GM23338 (cell line): ENCODE data around the gene EIF4A3. TPM values are rescaled to one million over a fixed set of nuclear protein-coding genes. Genes with fewer than 3 reads are reported as not detected.

Experiments used
- ATAC-seq: fragments of 200-7000 bp; cut with Tn5 transposase; 3 replicates; pipeline ENCODE4 v1.9.1; 2020
- DNase-seq: peaks from one replicate; pipeline ENCODE4 v3.0.0-alpha.2; 2015; ENCODE audit warnings: low spot score
- H2AFZ ChIP-seq: fragments of 200-600 bp; sonication (generic); 2 replicates; pipeline ENCODE4 v1.8.0; 2016; ENCODE audit warnings: antibody characterized with exemption, mild to moderate bottlenecking, moderate library complexity
- H3F3A ChIP-seq: fragments of 200-600 bp; sonication (generic); replicated peaks from 2 replicates; pipeline ENCODE4 v1.8.0; 2017; ENCODE audit warnings: antibody characterized with exemption, mixed run types, low read depth
- H3K27ac ChIP-seq: fragments of 200-600 bp; sonication (generic); 2 replicates; pipeline ENCODE4 v1.6.1; 2016; ENCODE audit warnings: low read depth
- H3K27me3 ChIP-seq: fragments of 200-600 bp; sonication (generic); 2 replicates; pipeline ENCODE4 v1.8.0; 2016; ENCODE audit warnings: mild to moderate bottlenecking, mixed run types, moderate library complexity; ENCODE audit not compliant: insufficient read depth
- H3K36me3 ChIP-seq: fragments of 200-600 bp; sonication (generic); 2 replicates; pipeline ENCODE4 v1.8.0; 2016; ENCODE audit warnings: mild to moderate bottlenecking; ENCODE audit not compliant: insufficient read depth
- H3K4me1 ChIP-seq: fragments of 200-600 bp; sonication (generic); 2 replicates; pipeline ENCODE4 v1.8.0; 2016; ENCODE audit warnings: mild to moderate bottlenecking, moderate library complexity; ENCODE audit not compliant: insufficient read depth
- H3K4me2 ChIP-seq: fragments of 200-600 bp; sonication (generic); 2 replicates; pipeline ENCODE4 v1.7.1; 2017; ENCODE audit warnings: mixed run types
- H3K4me3 ChIP-seq: fragments of 200-600 bp; sonication (generic); 2 replicates; pipeline ENCODE4 v1.6.1; 2016; ENCODE audit warnings: mixed run types
- H3K79me2 ChIP-seq: fragments of 200-600 bp; sonication (generic); replicated peaks from 2 replicates; pipeline ENCODE4 v1.8.0; 2017; ENCODE audit warnings: mild to moderate bottlenecking; ENCODE audit not compliant: insufficient read depth
- H3K9me2 ChIP-seq: fragments of 200-600 bp; sonication (generic); 2 replicates; pipeline ENCODE4 v1.8.0; 2017; ENCODE audit not compliant: insufficient read depth
- H4K20me1 ChIP-seq: fragments of 200-600 bp; sonication (generic); replicated peaks from 2 replicates; pipeline ENCODE4 v1.8.0; 2017; ENCODE audit warnings: mild to moderate bottlenecking; ENCODE audit not compliant: insufficient read depth
- H3K27ac Mint-ChIP-seq: 2 replicates; pipeline ENCODE4 v1.8.0; 2020; ENCODE audit warnings: inconsistent platforms, mild to moderate bottlenecking, moderate library complexity, mixed read lengths
- H3K27me3 Mint-ChIP-seq: 3 replicates; pipeline ENCODE4 v1.8.0; 2022; ENCODE audit warnings: low read depth, mild to moderate bottlenecking, moderate library complexity, mixed read lengths, inconsistent platforms; ENCODE audit not compliant: insufficient read depth, poor library complexity
- H3K36me3 Mint-ChIP-seq: 3 replicates; pipeline ENCODE4 v1.8.0; 2021; ENCODE audit warnings: low read depth, mild to moderate bottlenecking, inconsistent platforms, moderate library complexity, mixed read lengths
- H3K4me1 Mint-ChIP-seq: 3 replicates; pipeline ENCODE4 v1.8.0; 2020; ENCODE audit warnings: mild to moderate bottlenecking, inconsistent platforms, mixed read lengths
- H3K4me3 Mint-ChIP-seq: 3 replicates; pipeline ENCODE4 v1.8.0; 2021; ENCODE audit warnings: moderate library complexity, mild to moderate bottlenecking, inconsistent platforms, mixed read lengths
- H3K9me3 Mint-ChIP-seq: 3 replicates; pipeline ENCODE4 v1.8.0; 2020; ENCODE audit warnings: moderate library complexity, mild to moderate bottlenecking, inconsistent platforms, mixed read lengths
- CREB1 ChIP-seq: fragments of 250-450 bp; sonication (Bioruptor Pico); IDR thresholded peaks from 2 replicates; pipeline ENCODE4 v1.5.0; 2020; ENCODE audit warnings: low read depth, mild to moderate bottlenecking, moderate library complexity
- EZH2phosphoT487 ChIP-seq: fragments of 200-600 bp; sonication (generic); IDR thresholded peaks from one replicate; pipeline ENCODE4 v1.8.1; 2018; ENCODE audit warnings: antibody characterized with exemption; ENCODE audit not compliant: unreplicated experiment
- NANOG ChIP-seq: IDR thresholded peaks from 2 replicates; pipeline ENCODE4 v1.6.1; 2016; ENCODE audit warnings: antibody characterized with exemption, borderline replicate concordance
- STAT1 ChIP-seq: IDR thresholded peaks from one replicate; pipeline ENCODE4 v1.6.1; 2016; ENCODE audit warnings: antibody characterized with exemption; ENCODE audit not compliant: unreplicated experiment
- ZNF114 ChIP-seq: fragments of 250-450 bp; sonication (Bioruptor Pico); IDR thresholded peaks from 2 replicates; pipeline ENCODE4 v1.5.0; 2020; ENCODE audit warnings: mild to moderate bottlenecking, moderate library complexity
- polyA plus RNA-seq: library from polyadenylated mRNA; unstranded; fragments of >200 nt; fragmentation: Nextera tagmentation; extraction: Ambion mirVana; gene quantifications from 2 replicates; pipeline ENCODE4 v1.2.1, GENCODE V29; 2016
- total RNA-seq: library from RNA; depleted of rRNA; stranded (reverse); fragments of >200 nt; shearing (Covaris generic); gene quantifications from 2 replicates; pipeline ENCODE4 v1.2.3, GENCODE V29; 2014
- TF ChIP-seq, protein P1 (sequence below): fragments of 250-450 bp; sonication (Bioruptor Pico); IDR thresholded peaks from 2 replicates; pipeline ENCODE4 v1.5.0; 2020; ENCODE audit warnings: mild to moderate bottlenecking, moderate library complexity
- TF ChIP-seq, protein P2 (sequence below), 2 experiments: fragments of 200-600 bp in 1 of 2; sonication (generic) in 1 of 2; conservative IDR thresholded peaks; 2 replicates each; pipeline versions ENCODE4 v1.5.1 to v1.6.1; 2016 to 2017; ENCODE audit warnings: antibody characterized with exemption in 2 of 2, low read depth in 2 of 2, mild to moderate bottlenecking in 2 of 2, moderate library complexity in 1 of 2

EIF4A3 gene
- total and polyA plus RNA-seq, 2 experiments from 2014 or later: 146 to 156 TPM

DNA sequence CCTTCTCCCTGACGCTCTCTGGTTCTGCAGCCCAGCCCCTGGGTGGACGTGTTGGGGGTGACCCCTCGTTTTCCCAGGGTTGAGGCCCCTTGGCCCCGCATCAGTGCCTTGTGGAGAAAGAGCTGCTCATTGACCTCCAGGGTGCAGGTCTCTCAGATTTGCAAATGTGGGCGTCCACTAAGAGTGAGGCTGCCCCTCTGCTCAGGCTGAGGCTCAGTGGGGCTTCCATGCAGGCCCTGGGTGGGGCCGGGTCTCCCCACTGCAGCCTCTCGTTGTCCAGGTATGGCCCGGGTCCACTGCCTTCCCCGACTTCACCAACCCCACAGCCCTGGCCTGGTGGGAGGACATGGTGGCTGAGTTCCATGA, 36.5 kb downstream of the EIF4A3 start:
- ATAC-seq: no peak
- Mint-ChIP-seq H3K4me1 (peaks cover 14% of the 10 kb centered on the region), H3K27ac (no peak overlapping the region), H3K9me3 (no peaks in the 10 kb centered on the region; the same call in 1 of the 3 replicates), H3K36me3 (peaks cover 19% of the 10 kb centered on the region), H3K27me3 (peaks cover 2% of the 10 kb centered on the region), H3K4me3 (no peak overlapping the region)
- Histone ChIP-seq H3K27me3 (no peaks in the 10 kb centered on the region), H3K4me1 (peaks cover 3% of the 10 kb centered on the region; the same call in 1 of the 2 replicates), H3K9me2 (no peaks in the 10 kb centered on the region), H3K4me2 (no peak overlapping the region), H4K20me1 (no peaks in the 10 kb centered on the region), H3K27ac (no peak overlapping the region), H3F3A (0 out of 2 replicates have a peak, but pooled peaks cover 5% of the 10 kb centered on the region), H3K79me2 (no peaks in the 10 kb centered on the region), H3K4me3 (no peak overlapping the region), H2AFZ (no peak overlapping the region), H3K36me3 (no peaks in the 10 kb centered on the region; the same call in 1 of the 2 replicates)
- TF ChIP-seq CREB1 (CRISPR knock-in tag): no peak
- TF ChIP-seq STAT1: no peak
- TF ChIP-seq, protein P1, sequence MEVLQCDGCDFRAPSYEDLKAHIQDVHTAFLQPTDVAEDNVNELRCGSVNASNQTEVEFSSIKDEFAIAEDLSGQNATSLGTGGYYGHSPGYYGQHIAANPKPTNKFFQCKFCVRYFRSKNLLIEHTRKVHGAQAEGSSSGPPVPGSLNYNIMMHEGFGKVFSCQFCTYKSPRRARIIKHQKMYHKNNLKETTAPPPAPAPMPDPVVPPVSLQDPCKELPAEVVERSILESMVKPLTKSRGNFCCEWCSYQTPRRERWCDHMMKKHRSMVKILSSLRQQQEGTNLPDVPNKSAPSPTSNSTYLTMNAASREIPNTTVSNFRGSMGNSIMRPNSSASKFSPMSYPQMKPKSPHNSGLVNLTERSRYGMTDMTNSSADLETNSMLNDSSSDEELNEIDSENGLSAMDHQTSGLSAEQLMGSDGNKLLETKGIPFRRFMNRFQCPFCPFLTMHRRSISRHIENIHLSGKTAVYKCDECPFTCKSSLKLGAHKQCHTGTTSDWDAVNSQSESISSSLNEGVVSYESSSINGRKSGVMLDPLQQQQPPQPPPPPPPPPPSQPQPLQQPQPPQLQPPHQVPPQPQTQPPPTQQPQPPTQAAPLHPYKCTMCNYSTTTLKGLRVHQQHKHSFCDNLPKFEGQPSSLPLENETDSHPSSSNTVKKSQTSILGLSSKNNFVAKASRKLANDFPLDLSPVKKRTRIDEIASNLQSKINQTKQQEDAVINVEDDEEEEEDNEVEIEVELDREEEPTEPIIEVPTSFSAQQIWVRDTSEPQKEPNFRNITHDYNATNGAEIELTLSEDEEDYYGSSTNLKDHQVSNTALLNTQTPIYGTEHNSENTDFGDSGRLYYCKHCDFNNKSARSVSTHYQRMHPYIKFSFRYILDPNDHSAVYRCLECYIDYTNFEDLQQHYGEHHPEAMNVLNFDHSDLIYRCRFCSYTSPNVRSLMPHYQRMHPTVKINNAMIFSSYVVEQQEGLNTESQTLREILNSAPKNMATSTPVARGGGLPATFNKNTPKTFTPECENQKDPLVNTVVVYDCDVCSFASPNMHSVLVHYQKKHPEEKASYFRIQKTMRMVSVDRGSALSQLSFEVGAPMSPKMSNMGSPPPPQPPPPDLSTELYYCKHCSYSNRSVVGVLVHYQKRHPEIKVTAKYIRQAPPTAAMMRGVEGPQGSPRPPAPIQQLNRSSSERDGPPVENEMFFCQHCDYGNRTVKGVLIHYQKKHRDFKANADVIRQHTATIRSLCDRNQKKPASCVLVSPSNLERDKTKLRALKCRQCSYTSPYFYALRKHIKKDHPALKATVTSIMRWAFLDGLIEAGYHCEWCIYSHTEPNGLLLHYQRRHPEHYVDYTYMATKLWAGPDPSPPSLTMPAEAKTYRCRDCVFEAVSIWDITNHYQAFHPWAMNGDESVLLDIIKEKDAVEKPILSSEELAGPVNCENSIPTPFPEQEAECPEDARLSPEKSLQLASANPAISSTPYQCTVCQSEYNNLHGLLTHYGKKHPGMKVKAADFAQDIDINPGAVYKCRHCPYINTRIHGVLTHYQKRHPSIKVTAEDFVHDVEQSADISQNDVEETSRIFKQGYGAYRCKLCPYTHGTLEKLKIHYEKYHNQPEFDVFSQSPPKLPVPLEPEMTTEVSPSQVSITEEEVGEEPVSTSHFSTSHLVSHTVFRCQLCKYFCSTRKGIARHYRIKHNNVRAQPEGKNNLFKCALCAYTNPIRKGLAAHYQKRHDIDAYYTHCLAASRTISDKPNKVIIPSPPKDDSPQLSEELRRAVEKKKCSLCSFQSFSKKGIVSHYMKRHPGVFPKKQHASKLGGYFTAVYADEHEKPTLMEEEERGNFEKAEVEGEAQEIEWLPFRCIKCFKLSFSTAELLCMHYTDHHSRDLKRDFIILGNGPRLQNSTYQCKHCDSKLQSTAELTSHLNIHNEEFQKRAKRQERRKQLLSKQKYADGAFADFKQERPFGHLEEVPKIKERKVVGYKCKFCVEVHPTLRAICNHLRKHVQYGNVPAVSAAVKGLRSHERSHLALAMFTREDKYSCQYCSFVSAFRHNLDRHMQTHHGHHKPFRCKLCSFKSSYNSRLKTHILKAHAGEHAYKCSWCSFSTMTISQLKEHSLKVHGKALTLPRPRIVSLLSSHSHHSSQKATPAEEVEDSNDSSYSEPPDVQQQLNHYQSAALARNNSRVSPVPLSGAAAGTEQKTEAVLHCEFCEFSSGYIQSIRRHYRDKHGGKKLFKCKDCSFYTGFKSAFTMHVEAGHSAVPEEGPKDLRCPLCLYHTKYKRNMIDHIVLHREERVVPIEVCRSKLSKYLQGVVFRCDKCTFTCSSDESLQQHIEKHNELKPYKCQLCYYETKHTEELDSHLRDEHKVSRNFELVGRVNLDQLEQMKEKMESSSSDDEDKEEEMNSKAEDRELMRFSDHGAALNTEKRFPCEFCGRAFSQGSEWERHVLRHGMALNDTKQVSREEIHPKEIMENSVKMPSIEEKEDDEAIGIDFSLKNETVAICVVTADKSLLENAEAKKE: no peak
- no peak for DNase-seq

DNA sequence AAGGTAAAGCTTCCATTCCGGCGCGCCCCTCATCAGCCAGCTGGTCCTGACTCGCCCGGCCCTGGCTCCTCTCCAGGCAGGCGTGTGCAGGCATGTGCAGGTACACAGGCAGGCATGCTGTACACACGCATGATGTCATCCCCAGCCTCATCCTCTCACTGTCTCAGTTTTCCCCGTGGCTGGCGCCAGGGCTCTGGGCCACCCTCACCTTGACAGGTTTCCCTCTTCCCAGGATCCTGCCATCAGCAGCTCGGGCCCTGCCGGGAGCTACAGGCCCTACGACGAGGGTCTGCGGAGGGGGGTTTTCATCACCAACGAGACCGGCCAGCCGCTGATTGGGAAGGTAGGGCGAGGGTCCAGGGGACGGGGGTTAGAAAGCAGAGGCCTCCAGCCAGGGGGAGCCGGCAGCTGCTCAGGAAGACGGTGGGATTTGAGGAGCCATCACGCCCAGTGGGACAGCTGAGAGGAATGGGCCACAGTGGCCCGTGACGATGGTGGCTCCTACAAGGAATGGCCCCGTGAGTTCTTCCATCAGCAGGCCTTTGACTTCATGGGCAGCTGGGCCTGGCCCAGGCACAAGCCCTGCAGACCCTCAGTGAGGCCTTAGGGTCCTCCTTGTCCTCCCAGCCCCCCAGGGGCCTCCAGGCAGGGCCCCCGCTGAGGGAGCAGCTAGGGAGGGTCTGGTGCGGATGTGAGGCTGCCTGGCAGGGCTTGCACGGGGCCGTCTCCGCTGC, 37.0 kb downstream of the EIF4A3 start:
- TF ChIP-seq EZH2phosphoT487 (no peak), ZNF114 (CRISPR knock-in tag) (no peak), NANOG (no peak), CREB1 (CRISPR knock-in tag) (no peak)
- TF ChIP-seq, protein P2, sequence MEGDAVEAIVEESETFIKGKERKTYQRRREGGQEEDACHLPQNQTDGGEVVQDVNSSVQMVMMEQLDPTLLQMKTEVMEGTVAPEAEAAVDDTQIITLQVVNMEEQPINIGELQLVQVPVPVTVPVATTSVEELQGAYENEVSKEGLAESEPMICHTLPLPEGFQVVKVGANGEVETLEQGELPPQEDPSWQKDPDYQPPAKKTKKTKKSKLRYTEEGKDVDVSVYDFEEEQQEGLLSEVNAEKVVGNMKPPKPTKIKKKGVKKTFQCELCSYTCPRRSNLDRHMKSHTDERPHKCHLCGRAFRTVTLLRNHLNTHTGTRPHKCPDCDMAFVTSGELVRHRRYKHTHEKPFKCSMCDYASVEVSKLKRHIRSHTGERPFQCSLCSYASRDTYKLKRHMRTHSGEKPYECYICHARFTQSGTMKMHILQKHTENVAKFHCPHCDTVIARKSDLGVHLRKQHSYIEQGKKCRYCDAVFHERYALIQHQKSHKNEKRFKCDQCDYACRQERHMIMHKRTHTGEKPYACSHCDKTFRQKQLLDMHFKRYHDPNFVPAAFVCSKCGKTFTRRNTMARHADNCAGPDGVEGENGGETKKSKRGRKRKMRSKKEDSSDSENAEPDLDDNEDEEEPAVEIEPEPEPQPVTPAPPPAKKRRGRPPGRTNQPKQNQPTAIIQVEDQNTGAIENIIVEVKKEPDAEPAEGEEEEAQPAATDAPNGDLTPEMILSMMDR (conservative IDR thresholded peaks at IDR 0.05; ENCODE audit: low read depth in 2 of 2): no peak
- no peak overlapping the region for H3K4me2 ChIP-seq
- no peaks in the 10 kb centered on the region for H3K79me2 ChIP-seq
- no peaks in the 10 kb centered on the region for H3K27me3 ChIP-seq
- Mint-ChIP-seq H3K27me3 (peaks cover 2% of the 10 kb centered on the region), H3K4me1 (peaks cover 14% of the 10 kb centered on the region), H3K9me3 (no peaks in the 10 kb centered on the region; the same call in 2 of the 3 replicates), H3K36me3 (peaks cover 14% of the 10 kb centered on the region), H3K27ac (no peak overlapping the region), H3K4me3 (no peak overlapping the region)
- H3K27ac ChIP-seq: no peak overlapping the region
- 0 out of 2 replicates have a peak, but pooled peaks cover 5% of the 10 kb centered on the region for H3F3A ChIP-seq
- no peaks in the 10 kb centered on the region for H4K20me1 ChIP-seq
- H3K4me1 ChIP-seq: peaks cover 3% of the 10 kb centered on the region; the same call in 1 of the 2 replicates
- H3K9me2 ChIP-seq: no peaks in the 10 kb centered on the region
- ATAC-seq: no peak
- no peak overlapping the region for H3K4me3 ChIP-seq
- H3K36me3 ChIP-seq: no peaks in the 10 kb centered on the region
- no peak for DNase-seq
- H2AFZ ChIP-seq: no peak overlapping the region
